ENCODE data around the gene MEI1.

MEI1 gene

GRCh38 chr22:41842996-41843970, 144.0 kb downstream of the MEI1 start:
- no peak for DNase-seq

- DNase-seq, result no peak
Observed at GRCh38 chr22:41844036-41844435, 144.7 kb downstream of the MEI1 start.

- no peak for DNase-seq
Observed at GRCh38 chr22:41844513-41844912, 145.2 kb downstream of the MEI1 start.

GRCh38 chr22:41845380-41846267, 146.3 kb downstream of the MEI1 start:
- no peak for DNase-seq

- no peak for DNase-seq
Observed at GRCh38 chr22:41846268-41846987, 147.1 kb downstream of the MEI1 start.

- DNase-seq, result no peak
Observed at GRCh38 chr22:41847300-41847699, 148.0 kb downstream of the MEI1 start.

GRCh38 chr22:41848468-41848867, 149.2 kb downstream of the MEI1 start:
- peak in 1 of 2 donors; percentile 62 for DNase-seq

All from CD4-positive, alpha-beta T cell treated with Interferon alpha-2 for 1 hour (primary cell).